Neural cell (in vitro differentiated cells): Measurements from ENCODE around the gene ARHGDIG. TPM values are rescaled to one million over a fixed set of nuclear protein-coding genes. Genes with fewer than 3 reads are reported as not detected.

ENCODE experiments used
- H2AFZ ChIP-seq: fragments of 200-600, 300-800 bp; sonication (generic), shearing (Covaris generic); 2 replicates; pipeline ENCODE4 v1.6.0; 2014; ENCODE audit warnings: low read depth, mild to moderate bottlenecking, antibody characterized with exemption, low read length, moderate library complexity
- H3F3A ChIP-seq: fragments of 200-600 bp; shearing (Covaris generic); 2 replicates; pipeline ENCODE4 v1.6.1; 2016; ENCODE audit warnings: mild to moderate bottlenecking, moderate library complexity, mixed read lengths, antibody characterized with exemption, low read length; ENCODE audit not compliant: insufficient read depth, poor library complexity, severe bottlenecking
- H3K27ac ChIP-seq: fragments of 200-600, 300-800 bp; sonication (generic), shearing (Covaris generic); 2 replicates; pipeline ENCODE4 v1.5.1; 2014; ENCODE audit warnings: mild to moderate bottlenecking, low read length, moderate library complexity
- H3K27me3 ChIP-seq: fragments of 300-800, 200-600 bp; sonication (generic), shearing (Covaris generic); 2 replicates; pipeline ENCODE4 v1.6.0; 2014; ENCODE audit warnings: mild to moderate bottlenecking, low read depth, low read length, moderate library complexity; ENCODE audit not compliant: insufficient read depth
- H3K36me3 ChIP-seq: fragments of 300-800, 200-600 bp; sonication (generic), shearing (Covaris generic); 2 replicates; pipeline ENCODE4 v1.5.1; 2014; ENCODE audit warnings: mild to moderate bottlenecking, antibody characterized with exemption, low read length, moderate library complexity; ENCODE audit not compliant: insufficient read depth
- H3K4me2 ChIP-seq: fragments of 300-800, 200-600 bp; sonication (generic), shearing (Covaris generic); 2 replicates; pipeline ENCODE4 v1.6.0; 2014; ENCODE audit warnings: mild to moderate bottlenecking, low read length
- H3K4me3 ChIP-seq: fragments of 300-800, 200-600 bp; sonication (generic), shearing (Covaris generic); 2 replicates; pipeline ENCODE4 v1.5.1; 2014; ENCODE audit warnings: mild to moderate bottlenecking, low read length, moderate library complexity
- H3K79me2 ChIP-seq: fragments of 200-600 bp; shearing (Covaris generic); replicated peaks from 2 replicates; pipeline ENCODE4 v1.6.0; 2014; ENCODE audit warnings: mild to moderate bottlenecking, low read length, moderate library complexity; ENCODE audit not compliant: insufficient read depth
- H3K9ac ChIP-seq: fragments of 300-800, 200-600 bp; sonication (generic), shearing (Covaris generic); 2 replicates; pipeline ENCODE4 v1.6.1; 2016; ENCODE audit warnings: mild to moderate bottlenecking, low read length, mixed read lengths
- H3K9me2 ChIP-seq: fragments of 200-600 bp; shearing (Covaris generic); 2 replicates; pipeline ENCODE4 v1.6.1; 2016; ENCODE audit warnings: mild to moderate bottlenecking, low read length, mixed read lengths; ENCODE audit not compliant: insufficient read depth
- H3K9me3 ChIP-seq: fragments of 200-600, 300-800 bp; sonication (generic), shearing (Covaris generic); 2 replicates; pipeline ENCODE4 v1.6.1; 2016; ENCODE audit warnings: mild to moderate bottlenecking, mixed run types, low read length, moderate library complexity, mixed read lengths
- H4K20me1 ChIP-seq: fragments of 200-600 bp; shearing (Covaris generic); 2 replicates; pipeline ENCODE4 v1.6.1; 2016; ENCODE audit warnings: mild to moderate bottlenecking, mixed run types; ENCODE audit not compliant: insufficient read depth
- CTCF ChIP-seq: fragments of 450-650 bp; IDR thresholded peaks from 2 replicates; pipeline ENCODE4 v1.5.1; 2014; ENCODE audit warnings: antibody characterized with exemption, mild to moderate bottlenecking, moderate library complexity; ENCODE audit not compliant: poor library complexity, severe bottlenecking
- EP300 ChIP-seq: fragments of 450-650 bp; conservative IDR thresholded peaks from 2 replicates; pipeline ENCODE4 v1.6.1; 2014; ENCODE audit warnings: antibody characterized with exemption, mild to moderate bottlenecking, moderate library complexity; ENCODE audit not compliant: poor library complexity, severe bottlenecking
- EZH2 ChIP-seq: fragments of 200-600, 300-800 bp; shearing (Covaris generic), sonication (generic); IDR thresholded peaks from 2 replicates; pipeline ENCODE4 v1.6.1; 2014; ENCODE audit warnings: antibody characterized with exemption, low read length, borderline replicate concordance, mild to moderate bottlenecking; ENCODE audit not compliant: insufficient read depth, poor library complexity, severe bottlenecking
- MXI1 ChIP-seq: fragments of 450-650 bp; conservative IDR thresholded peaks from 2 replicates; pipeline ENCODE4 v1.6.1; 2014; ENCODE audit warnings: antibody characterized with exemption, mild to moderate bottlenecking; ENCODE audit not compliant: poor library complexity, severe bottlenecking
- RAD21 ChIP-seq: fragments of 450-650 bp; conservative IDR thresholded peaks from 2 replicates; pipeline ENCODE4 v1.6.1; 2014; ENCODE audit warnings: antibody characterized with exemption, mild to moderate bottlenecking, moderate library complexity
- REST ChIP-seq: IDR thresholded peaks from 2 replicates; pipeline ENCODE4 v1.6.1; 2012; ENCODE audit warnings: borderline replicate concordance
- TAF1 ChIP-seq: IDR thresholded peaks from 2 replicates; pipeline ENCODE4 v1.6.1; 2012; ENCODE audit warnings: low read depth
- polyA plus RNA-seq: library from polyadenylated mRNA; depleted of rRNA; stranded (reverse); fragments of >200 nt; gene quantifications from 2 replicates; pipeline ENCODE4 v1.2.3, GENCODE V29; 2014

ARHGDIG gene
- polyA plus RNA-seq, 1 donor from 2014 or later: 176 TPM

- no peaks in the 10 kb centered on the region for H3K79me2 ChIP-seq
- H3K4me2 ChIP-seq: peak overlapping the region; percentile 78
- TF ChIP-seq TAF1 (no peak), EZH2 (no peak), CTCF (no peak), MXI1 (no peak), RAD21 (no peak)
- H4K20me1 ChIP-seq: no peaks in the 10 kb centered on the region
- no peaks in the 10 kb centered on the region for H3K9me3 ChIP-seq
- no peaks in the 10 kb centered on the region for H3K9me2 ChIP-seq
- no peaks in the 10 kb centered on the region for H3K36me3 ChIP-seq
- H2AFZ ChIP-seq: peak overlapping the region; percentile 56
- H3K9ac ChIP-seq: peak overlapping the region; percentile 82
- H3K27ac ChIP-seq: no peak overlapping the region
- peaks cover 17% of the 10 kb centered on the region for H3K27me3 ChIP-seq
- H3K4me3 ChIP-seq: peak overlapping the region; percentile 86
- H3F3A ChIP-seq: no peaks in the 10 kb centered on the region
Measured at GRCh38 chr16:280991-281659, 734 bp downstream of the ARHGDIG start.

GRCh38 chr16:281660-282255 is 1.4 kb downstream of the ARHGDIG start:
- H2AFZ ChIP-seq: no peak overlapping the region
- no peaks in the 10 kb centered on the region for H3F3A ChIP-seq
- no peaks in the 10 kb centered on the region for H3K9me3 ChIP-seq
- H3K36me3 ChIP-seq: peaks cover 4% of the 10 kb centered on the region
- no peak overlapping the region for H3K4me2 ChIP-seq
- H3K9me2 ChIP-seq: no peaks in the 10 kb centered on the region
- H3K27ac ChIP-seq: no peak overlapping the region
- peak overlapping the region; percentile 86 for H3K4me3 ChIP-seq
- no peaks in the 10 kb centered on the region for H3K79me2 ChIP-seq
- no peaks in the 10 kb centered on the region for H4K20me1 ChIP-seq
- peak overlapping the region; percentile 82 for H3K9ac ChIP-seq
- H3K27me3 ChIP-seq: peaks cover 12% of the 10 kb centered on the region
- TF ChIP-seq EZH2 (no peak), REST (no peak), EP300 (no peak), TAF1 (no peak)
